NB4 (cell line): Measurements from ENCODE around the gene TMEM238L.

Experiments used
- MYC ChIP-seq: IDR thresholded peaks from 2 replicates; pipeline ENCODE4 v1.6.1; 2011; ENCODE audit warnings: low read depth, low read length
- POLR2A ChIP-seq: IDR thresholded peaks from 2 replicates; pipeline ENCODE4 v1.6.1; 2011; ENCODE audit warnings: mild to moderate bottlenecking; ENCODE audit not compliant: insufficient read length; ENCODE audit errors: extremely low read depth
- TF ChIP-seq, protein P1 (sequence below): IDR thresholded peaks from one replicate; pipeline ENCODE4 v1.5.1; 2012; ENCODE audit warnings: low read depth, low read length
- TF ChIP-seq, protein P2 (sequence below): IDR thresholded peaks from 2 replicates; pipeline ENCODE4 v1.6.1; 2011; ENCODE audit warnings: low read depth, low read length

DNA sequence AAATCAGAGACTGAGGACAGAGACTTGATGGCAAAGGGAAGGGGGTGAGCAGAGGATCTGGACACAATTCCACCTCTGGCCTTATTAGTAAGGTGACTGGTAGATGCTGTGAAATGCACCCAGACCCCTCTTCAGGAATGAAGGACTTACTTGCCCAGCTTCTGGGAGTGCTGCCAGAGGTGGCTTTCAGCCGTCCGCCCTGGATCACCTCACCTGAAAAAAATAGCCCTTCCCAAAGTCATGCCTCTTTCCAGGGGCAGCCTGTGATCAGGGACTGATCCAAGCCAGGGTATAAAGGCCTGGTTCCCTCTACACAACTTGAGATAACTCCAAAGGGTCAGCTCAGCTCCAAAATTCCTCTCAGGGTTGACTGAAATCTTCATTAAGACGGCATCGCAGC lies 53.7 kb downstream of the TMEM238L start:
- TF ChIP-seq, protein P1, sequence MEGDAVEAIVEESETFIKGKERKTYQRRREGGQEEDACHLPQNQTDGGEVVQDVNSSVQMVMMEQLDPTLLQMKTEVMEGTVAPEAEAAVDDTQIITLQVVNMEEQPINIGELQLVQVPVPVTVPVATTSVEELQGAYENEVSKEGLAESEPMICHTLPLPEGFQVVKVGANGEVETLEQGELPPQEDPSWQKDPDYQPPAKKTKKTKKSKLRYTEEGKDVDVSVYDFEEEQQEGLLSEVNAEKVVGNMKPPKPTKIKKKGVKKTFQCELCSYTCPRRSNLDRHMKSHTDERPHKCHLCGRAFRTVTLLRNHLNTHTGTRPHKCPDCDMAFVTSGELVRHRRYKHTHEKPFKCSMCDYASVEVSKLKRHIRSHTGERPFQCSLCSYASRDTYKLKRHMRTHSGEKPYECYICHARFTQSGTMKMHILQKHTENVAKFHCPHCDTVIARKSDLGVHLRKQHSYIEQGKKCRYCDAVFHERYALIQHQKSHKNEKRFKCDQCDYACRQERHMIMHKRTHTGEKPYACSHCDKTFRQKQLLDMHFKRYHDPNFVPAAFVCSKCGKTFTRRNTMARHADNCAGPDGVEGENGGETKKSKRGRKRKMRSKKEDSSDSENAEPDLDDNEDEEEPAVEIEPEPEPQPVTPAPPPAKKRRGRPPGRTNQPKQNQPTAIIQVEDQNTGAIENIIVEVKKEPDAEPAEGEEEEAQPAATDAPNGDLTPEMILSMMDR: no peak
- no peak for TF ChIP-seq POLR2A
- TF ChIP-seq, protein P2, sequence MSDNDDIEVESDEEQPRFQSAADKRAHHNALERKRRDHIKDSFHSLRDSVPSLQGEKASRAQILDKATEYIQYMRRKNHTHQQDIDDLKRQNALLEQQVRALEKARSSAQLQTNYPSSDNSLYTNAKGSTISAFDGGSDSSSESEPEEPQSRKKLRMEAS: no peak
- TF ChIP-seq MYC: no peak
